GM18951 (cell line): ENCODE results near the gene UGT1A5.

Source experiments
- POLR2A ChIP-seq: IDR thresholded peaks from 4 replicates; pipeline ENCODE4 v1.6.1; 2011; ENCODE audit warnings: mild to moderate bottlenecking; ENCODE audit not compliant: insufficient read length, insufficient read depth; ENCODE audit errors: extremely low read depth
- in situ Hi-C: fragments of 300-500 bp; cut with MboI; formaldehyde crosslinking; loops from one replicate; pipeline ENCODE4 v1.12.0; 2022; ENCODE audit warnings: low sequenced_read_pairs, mixed read lengths, inconsistent platforms; ENCODE audit not compliant: unreplicated experiment

UGT1A5 gene

GRCh38 chr2:233818639-233819621, 106.2 kb downstream of the UGT1A5 start:
- in situ Hi-C loops: no loop called here
- TF ChIP-seq POLR2A: no peak

DNA sequence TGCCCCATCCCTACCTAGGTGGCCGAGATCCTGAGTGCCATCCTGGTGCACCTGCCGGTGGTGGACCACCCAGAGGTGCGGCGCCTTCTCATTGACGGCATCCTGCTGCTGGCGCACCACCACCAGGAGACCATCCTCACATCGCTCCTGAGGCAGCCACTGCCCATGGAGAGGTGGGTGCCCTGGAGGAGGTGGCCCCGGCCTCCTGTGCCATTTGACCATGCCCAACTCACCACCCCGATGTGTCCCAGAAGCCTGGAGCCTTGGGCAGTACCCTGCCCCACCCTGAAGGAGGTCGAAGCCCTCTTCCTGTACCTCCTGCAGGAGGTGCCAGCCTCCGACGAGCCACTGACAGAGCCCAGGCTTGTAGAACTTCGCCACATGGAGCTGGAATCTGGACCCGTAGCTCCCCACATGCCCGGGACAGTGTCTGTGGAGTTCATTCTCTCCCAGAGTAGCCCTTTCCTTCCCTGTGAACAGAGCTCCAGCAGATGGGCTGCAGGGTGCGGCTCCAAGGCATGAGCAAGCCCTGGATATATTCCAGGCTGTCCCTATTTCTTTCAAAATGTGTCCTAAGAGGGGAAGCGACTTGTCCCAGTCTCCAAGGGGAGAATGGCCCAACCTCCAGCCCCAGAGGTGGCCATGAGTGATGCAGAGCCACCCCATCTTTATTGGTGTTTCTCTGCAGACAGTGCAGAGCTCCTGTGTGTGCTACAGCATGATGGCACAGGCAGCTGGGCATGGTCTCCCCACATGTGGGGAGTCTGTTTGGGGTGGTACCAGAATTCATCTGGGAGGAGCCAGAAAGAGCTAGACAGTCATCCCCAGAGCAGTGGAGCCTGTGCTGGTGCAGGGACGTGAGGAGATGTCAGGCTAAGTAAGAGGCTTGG, 107.4 kb downstream of the UGT1A5 start:
- in situ Hi-C loops: no loop called here

DNA sequence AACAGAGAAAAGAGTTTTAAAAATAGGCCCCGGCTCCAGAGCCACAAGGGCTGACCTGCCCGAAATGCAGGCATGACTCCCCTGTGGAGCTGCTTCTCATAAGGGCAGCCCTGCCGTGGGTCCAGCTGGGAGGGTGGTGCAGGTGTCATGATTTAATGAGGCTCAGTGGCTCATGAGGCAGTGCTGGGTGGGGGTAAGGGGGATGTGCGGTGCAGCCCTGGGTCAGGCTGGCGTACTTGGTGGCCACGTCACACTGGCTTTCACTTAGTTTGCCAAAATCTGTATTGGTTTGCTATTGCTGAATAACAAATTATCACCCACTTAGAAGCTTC, 108.0 kb downstream of the UGT1A5 start:
- in situ Hi-C loops: no loop called here
- TF ChIP-seq POLR2A: no peak

More for the DNA sequence above, 107.4 kb downstream of the UGT1A5 start:
- TF ChIP-seq POLR2A: no peak

DNA sequence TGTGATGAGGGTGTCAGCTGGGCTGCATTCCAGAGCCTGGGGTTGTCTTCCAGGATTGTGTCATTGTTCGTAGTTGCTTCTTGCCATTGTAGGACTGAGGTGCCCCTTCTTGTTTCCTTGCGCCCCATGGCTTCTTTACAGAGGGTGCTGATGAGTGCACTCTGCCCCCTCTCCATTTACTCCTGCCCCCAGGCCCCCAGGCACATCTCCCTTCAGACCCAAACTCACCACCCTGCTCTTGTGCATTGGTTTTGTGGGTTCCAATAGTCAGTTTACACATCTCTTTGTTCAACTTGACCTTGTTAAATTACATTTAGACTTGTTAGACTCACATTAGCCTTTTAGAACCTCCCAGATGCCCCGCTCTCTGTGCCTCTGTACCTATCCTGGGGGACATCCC, 108.5 kb downstream of the UGT1A5 start:
- in situ Hi-C loops: no loop called here
- no peak for TF ChIP-seq POLR2A

GRCh38 chr2:233821709-233822100, 109.0 kb downstream of the UGT1A5 start:
- TF ChIP-seq POLR2A: no peak
- in situ Hi-C loops: no loop called here

DNA sequence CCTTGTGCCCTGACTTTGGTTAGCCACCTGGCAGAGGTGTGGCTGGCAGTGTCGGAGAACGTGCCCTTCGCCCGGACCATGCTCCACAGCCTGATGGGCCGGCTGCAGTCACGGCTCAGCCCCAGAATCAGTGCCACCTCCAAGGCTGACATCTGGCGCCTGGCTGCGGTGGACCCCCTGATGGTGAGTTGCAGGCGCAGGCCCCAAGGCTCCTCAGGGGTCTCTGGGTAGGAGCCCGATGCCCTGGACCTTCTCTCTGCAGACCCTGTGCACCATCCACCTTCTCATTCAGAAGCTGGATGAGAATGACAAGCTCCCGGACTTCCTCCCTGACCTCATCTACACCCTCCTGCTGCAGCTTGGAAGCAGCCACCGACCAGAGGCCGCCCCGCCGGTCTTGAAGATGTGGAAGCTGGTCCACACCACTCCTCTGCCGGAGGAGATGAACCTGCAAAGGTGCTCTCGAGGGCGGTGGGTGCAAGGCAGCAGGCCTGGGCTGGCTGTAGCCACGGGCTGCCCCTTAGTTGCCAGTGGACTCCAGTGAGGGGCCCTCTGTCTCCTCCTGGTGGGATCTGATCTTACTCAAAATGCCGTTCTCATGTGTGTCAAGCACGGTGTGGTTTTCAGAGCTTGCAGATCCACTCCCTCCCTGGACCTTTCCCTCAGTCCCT, 109.5 kb downstream of the UGT1A5 start:
- in situ Hi-C loops: no loop called here
- no peak for TF ChIP-seq POLR2A
